SK-N-MC (cell line): ENCODE data around the gene TMC2.

Experiments
- EZH2 ChIP-seq: fragments of 200-600 bp; sonication (generic); IDR thresholded peaks from one replicate; pipeline ENCODE4 v1.6.1; 2017; ENCODE audit warnings: antibody characterized with exemption
- FOXP2 ChIP-seq: optimal IDR thresholded peaks from 2 replicates; pipeline ENCODE3; 2011; ENCODE audit warnings: mild to moderate bottlenecking, moderate library complexity; ENCODE audit not compliant: insufficient read depth; ENCODE audit errors: extremely low read length, control extremely low read depth
- POLR2AphosphoS5 ChIP-seq: IDR thresholded peaks from 2 replicates; pipeline ENCODE4 v1.6.1; 2012; ENCODE audit warnings: mild to moderate bottlenecking, low read depth, low read length, borderline replicate concordance

- no peak for TF ChIP-seq POLR2AphosphoS5
- no peak for TF ChIP-seq EZH2
- TF ChIP-seq FOXP2, result no peak
Measured at GRCh38 chr20:2603816-2604505, 67.6 kb downstream of the TMC2 start.
